Left lung (tissue), 10 donors: ENCODE results near the gene WNT2. TPM values are rescaled to one million over a fixed set of nuclear protein-coding genes. Genes with fewer than 3 reads are reported as not detected.

Source experiments
- ATAC-seq: fragments of 200-7000 bp; cut with Tn5 transposase; one replicate; pipeline ENCODE4 v1.9.1; 2020; ENCODE audit warnings: moderate library complexity
- DNase-seq, 4 donors: peaks; one replicate each; pipeline ENCODE4 v3.0.0-alpha.2; 2013 to 2020
- H3K27ac ChIP-seq, 2 donors: fragments of 200-600 bp; sonication (generic) in 1 of 2; one replicate each; pipeline versions ENCODE4 v1.5.0 to v1.8.0; 2020 to 2021
- H3K27me3 ChIP-seq, 2 donors: fragments of 200-600 bp; sonication (generic) in 1 of 2; one replicate each; pipeline versions ENCODE4 v1.5.0 to v1.8.0; 2020 to 2021
- H3K36me3 ChIP-seq, 2 donors: fragments of 200-600 bp; sonication (generic) in 1 of 2; one replicate each; pipeline versions ENCODE4 v1.5.0 to v1.8.0; 2020 to 2021
- H3K4me1 ChIP-seq, 2 donors: fragments of 200-600 bp; one replicate each; pipeline ENCODE4 v1.8.0; 2021
- H3K4me3 ChIP-seq, 2 donors: fragments of 200-600 bp; sonication (generic) in 1 of 2; one replicate each; pipeline versions ENCODE4 v1.5.0 to v1.8.0; 2020 to 2021; ENCODE audit warnings: mild to moderate bottlenecking in 1 of 2
- H3K9me3 ChIP-seq, 2 donors: fragments of 200-600 bp; sonication (generic) in 1 of 2; one replicate each; pipeline versions ENCODE4 v1.5.0 to v1.8.0; 2020 to 2021
- CTCF ChIP-seq, 2 donors: fragments of 200-600 bp; sonication (generic) in 1 of 2; IDR thresholded peaks; one replicate each; pipeline versions ENCODE4 v1.5.0 to v1.8.0; 2021; ENCODE audit warnings: antibody characterized with exemption in 2 of 2
- intact Hi-C, 2 donors: fragments of 100-400 bp; cut with DNase I; formaldehyde crosslinking; loops; one replicate each; pipeline versions ENCODE4 v1.11.2 to v1.14.2; 2022
- polyA plus RNA-seq, 6 donors: library from polyadenylated mRNA; unstranded; fragments of 120-200 nt; gene quantifications; one replicate each; pipeline ENCODE4 v1.2.1, GENCODE V29; 2013; ENCODE audit not compliant: insufficient read length in 6 of 6
- total RNA-seq, 2 donors: library from RNA; stranded (reverse); fragmentation: NEBNext Ultra II Directional; extraction: Animal tissue kit (Norgen Biotek cat#: 25700); gene quantifications; one replicate each; pipeline ENCODE4 v1.2.1, GENCODE V29; 2021
- donor health status: DM: no; HTN: yes; CAD: no.
- donor health status: DM: no; HTN: no; CAD: no.

Gene WNT2
- total and polyA plus RNA-seq, 8 donors = 21.7 to 158 (median 138) TPM

- Histone ChIP-seq H3K27ac (no peak overlapping the region), H3K4me1 (peaks cover 0 to 13% of the 10 kb centered on the region in 2 donors), H3K36me3 (no peaks in the 10 kb centered on the region), H3K27me3 (no peaks in the 10 kb centered on the region), H3K4me3 (no peak overlapping the region), H3K9me3 (no peaks in the 10 kb centered on the region)
- DNase-seq = no peak
- no peak for TF ChIP-seq CTCF (IDR thresholded peaks at IDR 0.05)
- ATAC-seq = no peak
- intact Hi-C loops = no loop called here
Observed at GRCh38 chr7:117277576-117277975, 45.3 kb downstream of the WNT2 start.

- intact Hi-C loops = no loop called here
- no peak for DNase-seq
- no peak overlapping the region for H3K27ac ChIP-seq
Observed at GRCh38 chr7:117274951-117275350, 47.9 kb downstream of the WNT2 start.

DNA sequence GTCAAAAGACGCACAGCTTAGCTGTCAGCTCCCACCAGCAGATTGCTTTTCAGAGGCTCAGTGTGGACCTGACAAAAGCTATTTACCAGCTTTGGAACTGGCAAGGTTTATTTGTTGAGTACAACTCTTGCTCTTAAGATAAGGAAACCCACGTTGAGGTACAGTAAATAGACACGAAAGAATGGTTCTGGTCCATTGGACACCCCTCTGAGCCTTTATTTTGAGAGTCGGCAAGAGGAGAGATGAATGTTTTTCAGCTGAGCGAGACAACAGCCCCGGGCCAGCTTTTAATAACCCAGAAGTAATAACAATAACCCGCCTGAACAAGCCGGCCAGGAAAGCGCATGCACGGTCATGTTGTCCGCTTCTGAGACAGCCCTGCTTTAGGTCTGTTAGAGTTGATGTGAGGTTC lies 49.0 kb downstream of the WNT2 start:
- H3K9me3 ChIP-seq = no peaks in the 10 kb centered on the region
- no peak overlapping the region for H3K4me3 ChIP-seq
- DNase-seq (no peak), ATAC-seq (no peak)
- intact Hi-C loops = no loop called here
- no peaks in the 10 kb centered on the region for H3K36me3 ChIP-seq
- no peak for TF ChIP-seq CTCF (IDR thresholded peaks at IDR 0.05)
- peaks cover 0 to 6% of the 10 kb centered on the region in 2 donors for H3K4me1 ChIP-seq
- H3K27me3 ChIP-seq = no peaks in the 10 kb centered on the region
- no peak overlapping the region for H3K27ac ChIP-seq

More at GRCh38 chr7:117274951-117275350, 47.9 kb downstream of the WNT2 start:
- Histone ChIP-seq H3K9me3 (no peaks in the 10 kb centered on the region), H3K4me3 (no peak overlapping the region), H3K4me1 (peaks cover 0 to 2% of the 10 kb centered on the region in 2 donors), H3K27me3 (no peaks in the 10 kb centered on the region), H3K36me3 (no peaks in the 10 kb centered on the region)
- TF ChIP-seq CTCF (IDR thresholded peaks at IDR 0.05) = no peak
- no peak for ATAC-seq

GRCh38 chr7:117273325-117273724 lies 49.5 kb downstream of the WNT2 start:
- Histone ChIP-seq H3K36me3 (no peaks in the 10 kb centered on the region), H3K4me1 (peaks cover 0 to 6% of the 10 kb centered on the region in 2 donors), H3K27me3 (no peaks in the 10 kb centered on the region), H3K4me3 (no peak overlapping the region), H3K27ac (no peak overlapping the region), H3K9me3 (no peaks in the 10 kb centered on the region)
- TF ChIP-seq CTCF (IDR thresholded peaks at IDR 0.05) = no peak
- ATAC-seq = no peak
- intact Hi-C loops = no loop called here
- DNase-seq = no peak

DNA sequence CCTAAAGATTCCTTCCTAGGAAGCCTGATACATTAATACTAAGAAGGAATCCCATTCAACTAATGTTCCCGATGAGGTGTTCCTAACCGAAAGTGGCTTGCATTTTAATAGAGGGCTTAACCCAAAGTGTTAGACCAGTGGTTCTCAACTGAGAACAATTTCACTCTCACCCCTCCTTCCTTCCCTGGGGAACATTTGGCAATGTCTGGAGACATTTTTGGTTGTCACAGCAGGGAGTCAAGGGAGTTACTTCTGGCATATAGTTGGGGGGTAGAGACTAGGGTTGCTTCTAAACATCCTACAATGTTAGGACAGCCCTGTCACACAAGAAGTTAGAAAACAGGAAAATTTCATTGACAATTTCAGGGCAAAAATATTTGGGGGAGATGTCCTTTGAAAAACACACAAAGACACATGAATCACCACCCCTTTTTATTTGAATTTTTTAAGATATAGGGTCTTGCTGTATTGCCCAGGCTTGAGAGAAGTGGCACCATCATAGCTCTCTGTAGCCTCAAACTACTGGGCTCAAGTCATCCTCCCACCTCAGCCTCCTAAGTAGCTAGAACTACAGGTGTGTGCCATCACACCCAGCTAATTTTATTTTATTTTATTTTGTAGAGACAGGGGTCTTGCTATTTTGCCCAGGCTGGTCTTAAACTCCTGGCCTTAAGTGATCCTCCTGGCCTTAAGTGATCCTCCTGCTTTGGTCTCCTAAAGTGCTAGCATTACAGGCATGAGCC lies 50.7 kb downstream of the WNT2 start:
- TF ChIP-seq CTCF (IDR thresholded peaks at IDR 0.05) = no peak
- no peak overlapping the region for H3K27ac ChIP-seq
- intact Hi-C loops = no loop called here
- DNase-seq = no peak
- no peaks in the 10 kb centered on the region for H3K36me3 ChIP-seq
- H3K4me1 ChIP-seq = peaks cover 0 to 6% of the 10 kb centered on the region in 2 donors
- H3K27me3 ChIP-seq = no peaks in the 10 kb centered on the region
- no peaks in the 10 kb centered on the region for H3K9me3 ChIP-seq
- no peak overlapping the region for H3K4me3 ChIP-seq
- ATAC-seq = no peak
